GM21367 (cell line): Measurements from ENCODE around the gene PHLDB2.
A peak's percentile ranks its signal among the peaks of the same experiment; 100 is the strongest.

ENCODE experiments used
- ATAC-seq: cut with Tn5 transposase; IDR thresholded peaks from one replicate; pipeline ENCODE4 v1.9.1; 2021; ENCODE audit not compliant: unreplicated experiment

Gene PHLDB2

DNA sequence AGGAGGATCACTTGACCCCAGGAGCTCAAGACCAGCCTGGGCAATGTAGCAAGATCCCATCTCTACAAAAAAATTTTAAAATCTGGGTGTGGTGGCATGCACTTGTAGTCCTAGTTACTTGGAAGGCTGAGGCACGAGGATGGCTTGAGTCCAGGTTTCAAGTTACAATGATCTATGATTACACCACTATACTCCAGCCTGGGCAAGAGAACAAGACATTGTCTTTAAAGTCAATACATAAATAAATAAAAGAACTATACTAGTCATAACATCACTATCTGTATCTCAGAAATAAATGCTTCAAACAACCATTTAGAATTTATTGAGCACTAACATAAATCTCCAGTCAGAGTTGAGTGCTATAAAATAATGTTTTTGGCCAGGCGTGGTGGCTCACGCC is 8.5 kb upstream of the PHLDB2 start:
- no peak for ATAC-seq

DNA sequence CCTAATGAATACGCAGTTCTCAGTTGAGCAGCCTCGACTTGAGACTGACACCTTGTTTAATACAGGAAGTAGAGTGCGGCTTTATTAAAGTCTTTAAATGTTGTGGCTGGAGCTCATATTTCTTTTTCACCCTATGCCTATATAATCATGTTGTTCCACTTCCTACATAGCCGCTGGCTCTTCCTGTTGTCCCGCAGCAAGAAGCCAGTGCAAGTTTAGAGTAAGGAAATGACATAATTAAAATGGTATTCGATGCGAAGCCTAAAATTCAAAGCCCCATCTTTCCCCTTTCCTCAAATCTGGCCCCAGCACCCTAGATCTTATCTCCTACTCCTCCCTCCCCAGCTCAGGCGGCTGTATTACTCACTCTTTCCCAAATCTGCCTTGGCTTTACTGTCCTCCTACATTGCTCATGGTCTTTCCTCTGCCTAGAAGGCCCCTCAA is 7.5 kb upstream of the PHLDB2 start:
- no peak for ATAC-seq

DNA sequence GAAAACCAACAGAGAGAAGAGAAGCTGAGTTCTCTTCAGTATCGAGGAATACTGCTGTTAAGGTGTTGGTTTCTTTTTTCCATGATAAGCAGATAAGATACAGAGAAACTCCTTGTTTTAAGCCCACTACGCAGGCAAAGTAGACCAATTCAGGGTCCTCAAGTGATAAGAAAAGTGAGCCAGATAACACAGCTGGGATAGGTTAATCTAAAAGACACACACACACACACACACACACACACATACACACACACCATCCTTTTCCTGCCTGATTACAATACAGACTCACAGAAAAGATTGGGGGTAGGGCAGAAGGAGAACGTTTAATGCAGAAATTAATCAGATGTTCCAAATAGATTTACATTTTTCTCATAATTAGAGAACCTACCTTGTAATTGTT is 6.5 kb upstream of the PHLDB2 start:
- ATAC-seq = no peak

DNA sequence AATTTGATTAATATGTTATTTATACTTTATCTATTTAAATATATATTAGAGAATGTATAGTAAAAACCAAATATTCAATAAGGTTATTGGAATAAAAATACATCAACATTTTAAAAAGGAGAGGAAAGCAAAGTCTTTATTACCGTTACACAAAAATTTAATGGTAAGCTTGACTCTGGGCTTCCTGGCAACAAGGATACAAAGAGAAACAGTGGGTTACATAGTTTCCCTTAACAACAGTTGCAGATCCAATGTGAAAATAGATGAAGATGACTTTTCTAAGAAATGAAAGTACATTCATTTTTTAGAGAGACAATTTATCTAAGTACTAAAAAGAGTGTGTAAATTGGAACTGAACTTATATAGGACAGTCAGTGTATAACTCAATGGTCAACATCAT is 6.0 kb upstream of the PHLDB2 start:
- ATAC-seq = no peak

DNA sequence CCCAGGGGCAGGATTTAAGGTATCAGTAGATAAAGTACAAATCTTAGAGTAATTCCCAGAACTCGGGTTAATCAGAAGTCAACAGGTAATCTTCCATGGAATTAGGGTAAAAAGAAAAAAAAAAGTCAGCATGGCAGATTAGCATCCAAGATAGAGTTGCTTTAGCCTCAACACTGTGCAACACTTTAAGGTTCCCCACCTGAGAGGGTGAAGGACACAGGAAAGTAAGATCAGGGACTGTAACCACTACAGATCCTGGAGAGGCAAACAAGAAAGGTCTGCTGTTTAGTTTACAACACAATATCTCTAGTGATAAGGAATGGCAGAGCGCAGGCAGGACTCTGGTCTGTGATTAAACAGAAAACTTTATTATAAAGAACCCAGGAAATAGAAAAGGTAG is 4.1 kb upstream of the PHLDB2 start:
- ATAC-seq = no peak

DNA sequence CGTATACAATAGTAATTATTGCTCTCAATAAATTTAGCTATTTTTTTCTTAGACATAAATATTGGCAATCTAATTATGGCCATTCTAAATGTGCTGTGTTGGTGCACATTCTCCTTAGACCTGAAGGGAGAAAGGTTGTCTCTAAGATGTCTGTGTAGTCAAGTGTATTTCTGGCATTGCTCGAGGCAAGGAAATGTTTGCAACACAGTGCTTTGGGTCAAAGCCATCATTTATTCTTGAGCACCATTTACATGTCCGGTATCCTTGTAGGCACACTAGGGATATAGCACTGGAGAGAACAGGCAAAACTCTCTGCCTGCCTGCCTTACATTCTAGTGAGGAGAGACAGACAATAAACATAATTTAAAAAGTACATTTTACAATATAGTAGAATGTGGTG is 2.6 kb upstream of the PHLDB2 start:
- no peak for ATAC-seq

DNA sequence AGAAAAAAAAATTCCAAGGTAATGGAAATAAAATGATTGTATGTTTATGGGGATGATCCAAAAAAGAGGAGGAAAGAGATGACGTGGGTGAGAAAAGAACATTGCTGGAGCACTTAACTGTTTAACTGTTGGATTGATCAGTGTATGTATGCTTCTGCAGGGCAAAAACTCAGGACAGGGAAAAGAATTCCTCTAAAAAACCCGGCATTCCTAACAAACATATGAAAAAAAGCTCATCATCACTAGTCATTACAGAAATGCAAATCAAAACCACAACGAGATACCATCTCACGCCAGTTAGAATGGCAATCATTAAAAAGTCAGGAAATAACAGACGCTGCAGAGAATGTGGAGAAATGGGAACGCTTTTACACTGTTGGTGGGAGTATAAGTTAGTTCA is 1.6 kb upstream of the PHLDB2 start:
- no peak for ATAC-seq

DNA sequence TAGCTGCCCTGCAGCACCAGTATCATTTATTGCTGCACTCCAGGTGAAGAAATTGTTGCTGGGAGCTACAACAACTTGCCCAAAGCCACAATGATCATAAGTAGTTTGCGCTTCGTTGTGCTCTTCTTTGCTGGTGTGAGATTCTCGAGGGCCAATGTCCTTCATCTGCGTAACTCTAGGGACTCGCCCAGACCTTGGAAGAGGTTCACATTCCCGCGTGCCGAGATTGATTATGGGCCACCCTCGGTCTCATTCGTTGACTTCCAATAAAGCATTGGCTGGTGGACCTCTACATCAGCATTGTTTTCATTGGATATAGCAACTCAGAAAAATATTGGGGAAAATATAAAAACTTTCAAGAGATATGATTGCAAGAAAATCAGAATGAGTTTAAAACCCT is 423 bp upstream of the PHLDB2 start:
- no peak for ATAC-seq

DNA sequence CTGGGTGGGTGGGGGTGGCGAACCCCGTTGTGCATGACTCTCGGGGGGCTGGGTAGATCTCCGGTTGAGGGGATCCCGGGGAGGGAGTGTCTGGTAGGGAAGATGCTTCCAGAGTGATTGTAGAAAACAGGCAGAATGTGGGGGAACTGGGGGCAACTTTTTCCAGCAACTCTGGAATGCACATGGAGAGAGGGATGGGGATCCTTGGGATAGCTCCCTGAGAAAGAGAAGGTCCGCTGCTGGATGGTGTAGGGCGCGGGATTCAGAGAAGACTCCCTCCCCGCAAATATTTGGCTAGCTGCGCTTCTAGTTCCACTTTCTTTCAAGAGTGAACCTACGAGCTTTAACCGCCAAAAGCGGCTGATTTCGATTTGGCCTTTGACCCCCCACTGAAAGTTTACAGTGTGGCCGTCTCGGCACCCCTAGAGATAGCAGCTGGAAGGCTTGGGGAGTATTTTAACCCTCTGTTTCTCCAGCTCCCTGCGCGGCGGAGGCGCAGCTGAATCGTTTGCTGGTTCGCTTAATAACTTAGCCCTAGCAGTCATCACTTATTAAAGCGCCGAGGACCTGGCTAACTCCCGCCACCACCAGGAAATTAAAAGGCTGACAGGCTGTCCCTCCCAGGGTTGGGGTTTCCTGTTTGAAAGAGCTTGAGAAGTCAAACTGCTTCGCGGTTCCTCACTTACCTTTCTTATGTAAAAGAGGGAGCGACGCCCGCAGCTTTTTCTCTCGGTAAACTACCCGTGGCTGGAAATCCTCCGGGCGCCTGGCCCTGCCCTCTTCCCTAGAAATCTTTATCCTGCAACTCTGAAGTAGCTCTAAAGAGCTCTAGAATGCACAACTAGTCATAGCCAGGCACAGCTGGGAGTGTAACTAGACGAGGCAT is 1.2 kb downstream of the PHLDB2 start:
- ATAC-seq = peak; percentile 94

DNA sequence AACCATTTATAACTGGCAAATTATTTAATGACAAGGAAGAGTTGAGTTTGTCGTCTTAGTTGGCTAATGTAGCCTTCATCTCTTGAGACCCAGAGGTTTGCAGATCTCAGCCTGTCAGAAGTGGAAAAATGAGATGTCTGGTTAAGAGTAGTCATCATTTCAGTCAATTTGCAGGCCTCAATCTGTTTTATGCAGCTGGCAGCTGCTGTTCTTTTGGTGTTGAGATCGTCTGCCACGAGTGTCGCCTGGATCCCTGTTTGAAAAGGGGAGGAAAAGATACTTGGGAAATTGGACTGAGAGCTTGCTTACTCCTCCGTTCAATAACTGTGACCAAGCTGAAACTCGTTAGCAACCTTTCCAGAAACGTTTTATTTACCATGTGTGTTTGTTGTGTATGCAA is 2.3 kb downstream of the PHLDB2 start:
- no peak for ATAC-seq

DNA sequence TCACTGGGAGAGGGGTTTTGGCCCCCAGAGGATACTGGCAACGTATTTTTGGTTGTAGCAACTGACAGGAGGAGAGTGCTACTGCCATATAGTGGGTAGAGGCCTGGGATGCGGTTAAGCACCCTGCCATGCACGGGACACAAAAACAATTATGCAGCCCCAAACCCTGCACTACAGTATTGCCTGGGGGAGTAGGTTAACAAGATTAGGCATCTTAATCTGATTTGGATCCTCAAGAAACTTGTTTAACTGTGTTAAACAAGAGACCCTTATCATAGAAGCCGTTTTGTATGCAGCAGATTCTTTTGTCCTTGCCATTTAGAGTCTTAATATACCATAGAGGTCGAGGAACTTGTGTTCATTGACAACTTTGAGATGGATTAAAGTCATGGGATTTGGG is 3.4 kb downstream of the PHLDB2 start:
- no peak for ATAC-seq

DNA sequence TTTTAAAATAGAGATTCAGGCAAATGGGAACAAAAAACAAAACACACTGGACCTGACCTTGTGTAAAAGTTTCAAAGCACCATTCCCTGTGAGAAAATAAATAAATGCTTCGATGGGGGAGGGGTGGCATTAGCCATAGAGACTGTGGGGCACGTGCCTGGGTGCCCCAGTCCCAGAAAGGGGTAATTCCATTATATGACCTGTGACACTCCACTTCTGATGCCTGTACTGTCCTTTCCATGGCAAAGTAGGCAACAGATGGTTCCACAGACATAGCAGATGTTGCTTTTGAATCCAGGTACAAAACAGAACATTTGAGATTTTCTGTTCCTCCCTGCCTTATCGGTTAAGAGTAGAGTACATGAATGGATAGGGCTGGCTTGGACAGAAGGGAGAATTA is 3.9 kb downstream of the PHLDB2 start:
- no peak for ATAC-seq

DNA sequence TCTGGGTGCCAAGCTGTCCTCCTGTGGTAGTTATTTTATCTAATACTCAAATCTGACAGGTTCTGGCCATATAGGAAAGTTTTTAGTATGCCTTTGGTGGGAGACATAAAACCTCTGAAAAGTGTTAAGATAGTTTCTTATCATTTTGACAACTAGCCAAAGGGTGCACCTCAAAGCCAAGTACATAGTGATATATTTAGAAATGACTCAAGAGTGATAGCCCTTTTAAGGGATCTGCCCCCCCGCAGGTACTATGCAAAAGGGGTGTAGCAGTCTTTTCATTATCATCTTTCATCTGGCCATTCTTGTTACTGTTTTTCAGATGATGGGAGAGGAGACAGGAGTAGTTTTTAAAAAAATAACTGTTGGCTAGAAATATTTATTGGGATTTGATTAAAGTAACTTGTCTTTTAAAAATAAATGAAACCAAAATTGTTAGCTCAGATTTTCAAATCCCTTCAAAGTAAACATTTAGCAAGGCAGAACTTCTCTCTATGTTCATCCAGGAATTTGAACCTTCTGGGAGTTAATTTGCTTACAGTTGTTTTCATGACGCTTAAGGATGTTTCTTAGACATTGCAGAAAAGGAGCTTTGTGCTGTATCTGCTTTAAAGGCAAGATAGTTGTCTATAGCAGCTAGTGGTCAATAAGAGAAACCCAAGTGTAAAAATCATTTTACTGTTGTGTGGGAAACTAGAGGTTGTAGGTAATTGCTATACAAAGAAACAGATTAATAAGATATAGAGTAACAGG is 5.1 kb downstream of the PHLDB2 start:
- ATAC-seq = no peak

DNA sequence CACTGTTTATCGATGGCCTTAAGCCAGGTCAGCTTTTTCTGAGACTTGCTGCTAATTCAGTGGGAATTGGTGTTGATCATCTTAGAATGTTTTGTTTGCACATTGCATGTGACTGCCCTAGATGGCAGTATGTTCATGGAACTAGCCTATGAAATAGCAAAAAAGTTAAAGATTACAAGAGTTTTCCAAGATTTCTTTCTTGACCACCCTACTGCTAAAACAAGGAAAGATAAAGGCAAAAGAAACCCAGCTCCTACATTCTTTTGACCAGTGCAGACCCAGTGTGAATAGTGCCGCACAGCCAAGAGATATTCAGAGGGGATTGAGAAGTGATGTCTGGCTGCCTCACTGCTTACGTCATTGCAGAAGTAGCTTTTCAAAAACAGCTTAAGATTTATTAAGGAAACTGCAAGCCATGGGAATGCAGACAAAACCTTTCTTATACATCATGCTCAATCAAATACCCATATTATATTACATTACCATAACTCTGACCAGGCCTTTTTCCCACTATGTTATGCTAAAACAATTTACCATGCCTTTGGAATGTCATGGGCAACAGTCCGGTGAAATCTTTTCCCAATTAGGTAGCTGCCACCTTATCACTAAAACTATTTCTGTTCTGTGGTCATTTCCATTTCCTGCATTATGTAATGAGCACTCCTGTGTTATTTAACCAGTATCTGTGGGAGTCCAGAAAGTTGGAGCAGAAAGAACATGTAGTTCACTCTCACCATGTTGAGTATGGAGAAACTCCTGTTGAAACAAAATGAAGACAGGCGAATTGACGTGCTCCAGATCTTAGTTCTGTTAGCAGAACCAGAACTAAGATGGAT is 6.0 kb downstream of the PHLDB2 start:
- ATAC-seq = no peak

DNA sequence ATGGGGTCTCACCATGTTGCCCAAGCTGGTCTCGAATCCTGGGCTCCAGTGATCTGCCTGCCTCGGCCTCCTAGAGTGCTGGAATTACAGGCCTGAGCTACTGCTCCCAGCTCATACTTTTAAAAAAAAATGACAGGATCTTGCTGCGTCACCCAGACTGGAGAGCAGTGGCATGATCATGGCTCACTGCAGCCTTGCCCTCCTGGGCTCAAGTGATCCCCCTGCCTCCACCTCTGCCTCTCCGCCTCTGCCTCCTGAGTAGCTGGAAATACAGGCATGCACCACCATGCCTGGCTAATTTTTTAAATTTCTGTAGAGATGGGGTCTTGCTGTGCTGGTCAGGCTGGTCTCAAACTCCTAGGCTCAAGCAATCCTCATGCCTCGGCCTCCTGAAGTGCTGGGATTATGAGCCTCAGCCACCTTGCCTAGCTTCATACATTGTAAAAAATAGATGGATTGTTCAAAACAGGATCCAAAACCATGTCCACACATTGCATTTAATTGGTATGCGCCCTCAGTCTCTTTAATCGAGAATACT is 8.9 kb downstream of the PHLDB2 start:
- no peak for ATAC-seq

DNA sequence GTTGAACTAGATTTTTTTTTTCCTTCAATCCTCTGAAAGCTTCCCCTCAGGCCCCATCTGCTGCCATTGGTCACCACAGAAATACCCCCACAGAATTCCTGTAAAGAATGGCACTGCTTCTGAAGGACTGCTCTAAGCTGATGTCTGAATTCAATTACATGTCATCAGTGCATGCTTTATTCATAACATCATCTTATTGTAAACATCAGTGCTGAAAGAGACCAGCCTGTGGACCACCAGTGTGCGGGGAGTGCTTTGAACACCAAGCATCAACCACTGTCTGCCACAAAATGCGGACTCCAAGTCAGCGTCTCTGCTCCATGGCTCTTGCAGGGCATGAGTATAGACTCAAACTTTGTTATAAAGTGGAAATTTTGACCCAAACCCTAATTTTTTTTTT is 11.6 kb downstream of the PHLDB2 start:
- ATAC-seq = no peak

DNA sequence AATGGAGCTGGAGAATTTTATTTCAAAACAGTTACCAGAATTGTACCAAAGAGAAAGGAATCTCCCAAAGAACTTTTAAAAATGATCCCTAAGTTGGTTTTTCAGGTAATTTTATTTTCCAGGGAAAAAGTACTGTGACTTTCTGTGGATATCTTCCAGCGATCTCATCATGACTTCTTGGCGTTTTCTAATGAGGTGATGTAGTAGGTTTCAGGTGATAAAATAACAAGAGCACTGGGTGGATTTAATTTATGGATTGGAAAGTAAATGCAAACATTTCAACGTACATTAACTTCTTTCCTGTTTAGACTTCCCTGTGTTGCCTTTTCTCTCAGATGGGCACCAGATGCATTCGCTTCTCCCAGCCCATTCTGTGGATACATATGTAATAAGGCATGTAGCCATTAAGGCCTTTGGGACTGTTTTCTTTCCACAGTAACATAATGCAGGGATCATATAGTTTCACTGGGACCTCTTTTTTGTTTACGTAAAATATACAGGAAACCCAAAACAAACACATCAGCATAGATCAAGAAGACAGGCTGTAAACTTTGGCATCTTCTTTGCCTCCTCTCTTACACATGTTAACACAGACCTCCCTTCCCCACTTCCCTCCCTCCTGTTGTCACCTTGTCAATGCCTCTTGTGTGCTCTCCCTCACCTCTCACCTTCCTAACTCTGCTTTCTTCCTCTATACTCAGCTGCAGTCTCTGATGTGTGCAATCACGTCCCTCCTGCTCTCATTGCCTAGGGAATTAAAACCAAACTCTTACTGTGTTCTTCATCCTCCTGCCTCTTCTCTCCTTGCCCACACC is 13.0 kb downstream of the PHLDB2 start:
- no peak for ATAC-seq

DNA sequence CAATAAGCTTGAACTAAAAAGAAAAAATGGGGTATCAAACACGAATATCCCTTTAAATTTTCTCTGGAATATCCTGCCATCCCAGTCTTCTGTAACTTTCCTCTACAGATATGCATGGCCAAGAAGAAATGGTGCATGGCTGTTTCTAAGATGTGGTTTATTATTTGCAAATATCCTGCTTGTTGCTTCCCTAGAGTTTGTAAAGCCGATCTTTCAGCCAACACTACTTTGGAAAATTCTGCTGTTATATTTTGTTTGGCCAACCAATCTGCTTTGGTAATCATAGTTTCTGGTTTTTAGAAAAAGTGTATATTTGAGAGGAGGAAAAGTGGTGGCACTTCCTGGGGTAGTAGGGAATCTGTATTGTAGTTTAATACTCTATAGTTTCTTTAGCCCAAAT is 13.9 kb downstream of the PHLDB2 start:
- ATAC-seq = no peak

DNA sequence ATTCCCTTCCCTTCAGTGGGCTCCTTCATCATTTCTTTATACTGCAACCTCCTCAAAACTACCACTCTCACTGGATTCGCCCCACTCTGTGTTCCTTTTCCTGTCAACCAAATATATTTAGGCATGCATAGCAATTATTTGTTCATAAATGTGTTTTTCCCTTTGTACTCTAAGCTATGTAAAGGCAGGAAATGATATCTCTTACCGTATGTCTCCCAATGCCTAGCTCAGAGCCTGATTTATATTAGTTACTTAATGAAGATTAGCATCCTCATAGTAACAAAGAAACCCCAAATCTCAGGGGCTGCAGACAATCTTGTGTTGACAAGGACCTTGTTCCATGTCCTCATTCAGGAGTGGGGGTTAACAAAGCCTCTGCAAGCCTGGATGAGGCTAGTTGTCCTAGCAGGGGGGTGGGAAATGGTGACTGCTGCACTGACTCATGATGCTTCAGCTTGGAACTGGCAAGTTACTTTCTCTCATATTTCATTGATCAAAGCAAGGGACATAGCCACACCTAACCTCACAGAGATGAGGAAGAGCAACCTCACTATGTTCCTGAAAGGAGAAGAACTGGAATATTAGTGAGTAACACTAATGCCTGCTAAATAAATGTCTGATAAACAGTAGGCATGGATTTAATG is 15.2 kb downstream of the PHLDB2 start:
- no peak for ATAC-seq

DNA sequence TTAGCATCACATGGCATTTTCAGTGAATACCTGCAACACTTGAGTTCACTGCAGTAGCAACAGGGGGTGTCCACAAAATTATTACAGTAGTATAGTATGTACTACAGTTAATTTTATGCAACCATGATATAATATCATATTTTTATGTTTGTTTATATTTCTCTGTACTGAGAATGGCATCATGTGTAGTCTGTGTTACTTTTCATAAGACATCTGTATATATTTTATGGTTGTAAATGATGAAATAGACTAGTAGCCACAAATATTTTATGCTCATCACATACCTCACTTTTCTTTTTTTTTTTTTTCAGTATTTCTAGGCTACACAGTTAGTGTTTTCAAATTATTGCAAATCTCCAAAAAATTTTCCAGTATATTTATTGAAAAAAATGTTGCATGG is 22.4 kb downstream of the PHLDB2 start:
- ATAC-seq = no peak
